NCI-H1092 (cell line): ENCODE measurements around the gene TSC22D3.
"Not testable (repeated sequence)": the region's sequence is repeated elsewhere in the genome, so short reads cannot be mapped to it uniquely, and the experiment has no call there.

Source experiments
- DNase-seq: peaks from one replicate; lab custom pipeline; 2025; lab: John Stamatoyannopoulos, UW

TSC22D3 gene

DNA sequence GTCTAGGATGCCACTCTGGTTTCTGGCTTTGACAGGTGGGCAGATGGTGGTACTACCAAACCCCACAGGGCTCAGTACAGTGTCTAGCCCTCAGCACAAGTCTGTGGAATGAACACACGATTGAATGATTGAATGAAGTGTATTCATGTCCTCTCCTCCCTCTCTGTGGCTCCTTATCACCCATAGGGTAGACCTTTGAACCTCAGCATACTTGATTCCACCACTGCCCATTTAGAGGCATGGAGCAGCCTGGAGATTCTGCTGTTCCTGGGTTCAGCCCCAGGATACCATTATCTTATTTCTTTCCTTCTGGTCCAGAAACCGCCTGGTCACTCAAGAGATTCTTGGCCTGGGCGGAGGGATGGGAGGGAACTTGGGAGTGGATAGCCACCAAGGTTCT lies 93.3 kb downstream of the TSC22D3 start:
- no peak for DNase-seq

DNA sequence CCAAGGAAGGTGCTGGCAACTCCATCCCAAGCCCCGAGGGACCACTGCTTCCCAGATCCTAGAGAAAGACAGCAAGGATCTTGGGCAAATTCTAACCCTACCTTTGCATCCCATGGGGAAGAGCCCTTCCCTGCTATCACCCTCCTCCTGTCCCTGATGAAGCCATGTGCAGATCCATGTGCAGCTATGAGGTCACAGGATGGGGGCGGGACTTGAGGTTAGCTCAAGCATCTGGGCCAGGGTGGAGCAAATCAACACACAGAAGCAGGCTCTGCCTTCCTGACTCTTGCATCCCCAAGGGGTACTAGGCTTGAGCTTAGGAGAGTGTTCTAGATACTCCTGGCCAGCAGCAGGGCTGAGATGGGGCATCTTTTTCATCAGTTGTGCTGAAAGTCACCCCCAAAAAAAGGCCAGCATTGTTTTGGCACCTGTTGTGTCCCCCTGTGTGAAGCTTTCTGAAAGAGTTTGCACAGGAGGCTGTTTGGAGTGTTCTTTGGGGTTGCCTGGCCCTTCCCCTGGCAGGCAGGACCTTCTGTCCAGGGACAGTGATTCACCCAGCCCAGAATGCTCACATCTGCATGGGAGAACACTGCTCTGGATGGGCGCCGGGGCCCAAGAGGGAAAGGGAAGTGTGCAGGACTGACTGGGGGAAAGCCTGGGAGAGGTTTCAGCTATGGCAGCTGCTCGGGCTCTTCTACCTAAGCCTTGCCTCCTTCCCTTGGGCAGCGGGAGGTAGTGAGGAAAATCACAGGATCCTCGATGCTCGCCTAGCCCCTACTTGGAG lies 96.4 kb downstream of the TSC22D3 start:
- DNase-seq = no peak

DNA sequence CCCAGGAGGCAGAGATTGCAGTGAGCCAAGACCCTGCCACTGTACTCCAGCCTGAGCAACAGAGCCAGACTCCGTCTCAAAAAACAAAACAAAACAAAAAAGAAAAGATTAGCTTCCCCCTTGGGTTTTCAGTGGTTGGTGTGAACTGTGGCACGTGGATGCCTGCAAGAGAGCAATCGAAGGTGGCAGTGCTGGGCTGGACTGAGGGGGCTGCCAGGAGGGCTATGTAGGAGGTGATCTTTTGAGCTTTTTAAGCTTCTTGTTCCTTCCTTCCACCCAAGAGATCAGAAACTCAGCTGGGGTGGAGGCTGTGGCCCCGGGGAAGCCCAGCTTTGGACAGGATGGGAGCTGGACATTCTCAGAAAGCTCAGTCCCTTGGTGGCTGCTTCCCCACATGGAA lies 97.7 kb downstream of the TSC22D3 start:
- no peak for DNase-seq

DNA sequence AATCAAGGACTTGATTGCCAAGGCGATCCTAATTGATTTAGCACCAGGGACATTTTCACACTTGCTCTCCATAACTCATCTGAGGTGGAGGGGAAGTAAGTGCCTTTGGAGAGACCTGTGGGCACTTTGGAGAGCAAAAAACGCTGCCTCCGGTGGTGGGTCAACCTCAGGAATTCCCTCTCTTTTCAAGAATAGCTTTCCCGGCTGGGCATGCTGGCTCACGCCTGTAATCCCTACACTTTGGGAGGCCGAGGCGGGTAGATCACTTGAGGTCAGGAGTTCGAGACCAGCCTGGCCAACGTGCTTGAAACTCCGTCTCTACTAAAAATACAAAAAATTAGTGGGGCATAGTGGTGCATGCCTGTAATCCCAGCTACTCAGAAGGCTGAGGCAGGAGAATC lies 98.1 kb downstream of the TSC22D3 start:
- DNase-seq = no peak

DNA sequence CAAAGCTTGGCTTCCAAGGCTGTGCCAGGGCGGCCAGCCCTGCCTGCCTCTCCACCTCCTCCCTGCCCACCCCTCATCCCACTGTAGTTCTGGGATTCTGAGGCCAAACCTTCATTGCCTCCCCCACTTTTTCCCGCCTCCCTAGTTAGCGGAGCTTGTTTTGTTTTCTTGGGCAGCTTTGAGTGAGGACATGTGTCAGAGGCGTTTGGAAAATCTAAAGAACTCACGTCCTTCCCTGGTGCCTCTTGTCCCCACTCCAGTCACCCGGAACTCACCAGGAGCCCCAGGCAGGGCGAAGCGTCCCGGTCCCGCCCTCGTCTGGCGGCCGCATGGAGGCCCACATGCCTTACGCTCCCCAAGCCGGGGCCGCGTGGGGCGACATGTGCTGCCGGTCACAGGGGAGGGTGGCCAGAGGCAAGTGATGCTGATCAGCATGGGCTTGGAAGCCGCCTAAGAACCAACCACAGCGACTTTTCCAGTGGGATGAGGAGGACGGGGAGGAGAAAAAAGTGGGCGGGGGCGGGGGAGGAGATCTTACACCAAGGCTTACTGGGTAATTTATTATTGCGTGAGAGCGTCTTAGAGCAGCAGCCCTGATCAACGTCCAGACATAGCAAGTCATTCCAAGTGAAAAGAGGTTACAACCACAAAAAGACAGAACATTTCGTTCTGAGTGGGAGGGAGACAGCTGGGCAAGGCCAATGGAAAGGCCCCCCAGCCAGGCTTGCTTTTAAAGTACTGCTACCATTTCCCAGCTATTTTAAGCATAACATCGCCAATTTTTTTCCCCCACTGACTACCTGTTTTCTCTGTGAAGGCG lies 98.8 kb downstream of the TSC22D3 start:
- DNase-seq = no peak

DNA sequence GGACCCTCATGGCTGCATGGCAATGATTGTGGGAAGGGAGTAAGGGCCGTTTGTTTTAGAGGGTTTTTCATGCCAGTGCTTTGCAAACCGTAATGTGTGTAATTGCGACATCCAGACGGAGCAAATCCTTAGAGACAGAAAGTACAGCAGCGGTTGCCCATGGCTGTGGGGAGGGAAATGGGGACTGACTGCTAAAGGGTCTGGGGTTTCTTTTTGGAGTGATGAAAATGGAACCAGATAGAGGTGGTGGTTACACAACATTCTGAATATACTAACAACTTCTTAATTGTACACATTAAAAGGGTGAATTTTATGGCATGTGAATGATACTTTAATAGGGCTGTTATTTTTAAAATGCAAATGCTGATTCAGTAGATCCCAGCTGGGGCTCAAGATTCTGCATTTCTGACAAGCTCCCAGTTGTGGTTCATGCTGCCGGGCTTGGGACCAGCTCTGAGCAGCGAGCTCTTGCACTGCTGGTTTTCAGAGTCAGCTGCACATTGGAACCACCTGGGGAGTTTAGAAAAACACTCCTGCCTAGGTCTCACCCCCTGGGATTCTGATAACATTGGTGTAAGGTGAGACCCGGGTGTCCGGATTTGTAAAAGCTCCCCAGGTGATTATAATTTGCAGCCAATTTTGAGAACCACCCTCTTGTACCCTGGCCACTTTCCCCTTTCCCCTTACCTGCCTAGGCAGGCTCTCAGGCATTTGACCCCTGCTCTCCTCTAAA lies 99.6 kb downstream of the TSC22D3 start:
- no peak for DNase-seq

DNA sequence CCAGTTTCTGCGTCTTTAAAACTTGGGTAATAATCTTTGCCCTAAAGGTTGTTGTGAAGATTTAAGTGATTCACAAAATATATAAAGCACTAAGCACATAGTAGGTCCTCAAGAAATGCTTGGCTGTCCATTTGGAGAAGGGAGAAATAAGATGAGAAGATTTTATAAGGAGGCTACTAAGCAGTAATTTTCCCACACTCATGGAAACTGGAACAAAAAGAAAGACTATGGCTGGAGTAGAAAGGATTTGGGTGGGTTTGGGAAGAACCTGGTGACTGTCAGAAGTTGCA lies 100.3 kb downstream of the TSC22D3 start:
- no peak for DNase-seq

DNA sequence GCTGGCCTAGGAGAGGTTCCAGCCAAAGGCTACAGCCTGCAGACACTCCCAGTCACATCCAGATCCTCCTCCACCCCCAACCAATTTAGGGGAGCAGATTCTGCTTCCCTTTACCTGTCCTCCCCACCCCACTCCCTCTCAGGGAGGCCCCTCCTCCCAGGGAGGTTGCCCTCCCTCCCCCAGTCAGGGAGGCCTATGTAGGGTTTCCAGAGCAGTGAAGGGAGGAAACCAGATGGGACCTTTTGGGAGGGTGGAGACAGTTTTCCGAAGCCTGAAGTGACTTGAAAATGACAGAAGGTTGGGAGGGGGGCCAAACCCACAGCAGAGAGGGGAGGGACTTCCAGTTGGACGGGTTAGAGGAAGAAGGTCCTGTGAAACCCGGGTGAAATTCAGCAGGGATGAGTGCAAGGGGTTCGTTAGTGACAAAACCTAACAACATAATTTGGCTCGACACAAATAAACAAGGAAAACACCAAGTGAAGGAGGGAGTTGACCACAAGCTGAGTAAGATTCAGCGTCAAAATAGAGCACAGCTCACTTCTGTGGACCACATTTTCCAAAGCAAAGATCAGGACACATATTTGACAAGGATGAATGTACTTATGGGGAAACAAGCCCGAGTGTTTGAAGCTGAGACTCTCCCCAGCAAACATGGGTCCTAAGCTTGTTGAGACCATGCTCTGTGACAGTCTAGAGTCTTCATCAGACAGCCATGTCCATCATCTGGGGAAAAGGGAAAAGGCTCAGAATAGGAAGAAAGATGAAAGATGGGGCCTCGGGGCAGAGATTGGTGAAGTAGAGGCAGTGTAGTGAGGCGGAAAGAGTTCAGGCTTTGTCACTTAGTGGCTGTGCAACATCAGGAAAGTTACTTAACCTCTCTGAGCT lies 100.9 kb downstream of the TSC22D3 start:
- DNase-seq = no peak

DNA sequence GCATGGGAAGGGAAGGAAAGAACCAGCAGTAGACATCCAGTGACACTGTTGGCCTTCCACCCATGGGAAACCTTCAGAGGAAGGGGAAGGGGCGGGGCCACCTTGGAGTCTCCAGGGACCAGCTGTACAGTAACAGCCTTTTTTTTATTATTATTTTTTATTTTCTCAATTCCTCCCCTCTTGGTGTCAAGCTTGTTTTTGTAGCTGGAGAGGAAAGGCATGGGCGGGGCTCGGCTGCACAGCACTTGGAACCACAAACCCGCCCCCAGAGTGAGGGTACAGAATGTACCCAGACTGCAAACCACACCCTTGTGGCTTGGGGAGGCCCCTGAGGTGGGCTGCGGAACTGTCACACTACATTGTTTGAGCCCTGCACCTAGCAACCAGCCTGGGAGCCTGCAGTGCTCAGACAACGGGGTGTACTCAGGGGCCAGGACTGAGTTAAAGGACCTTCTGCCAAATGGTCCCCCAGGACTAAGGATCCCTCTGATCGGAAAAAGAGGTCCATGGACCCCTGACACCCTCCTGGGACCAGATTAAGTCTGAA lies 101.6 kb downstream of the TSC22D3 start:
- DNase-seq = no peak

DNA sequence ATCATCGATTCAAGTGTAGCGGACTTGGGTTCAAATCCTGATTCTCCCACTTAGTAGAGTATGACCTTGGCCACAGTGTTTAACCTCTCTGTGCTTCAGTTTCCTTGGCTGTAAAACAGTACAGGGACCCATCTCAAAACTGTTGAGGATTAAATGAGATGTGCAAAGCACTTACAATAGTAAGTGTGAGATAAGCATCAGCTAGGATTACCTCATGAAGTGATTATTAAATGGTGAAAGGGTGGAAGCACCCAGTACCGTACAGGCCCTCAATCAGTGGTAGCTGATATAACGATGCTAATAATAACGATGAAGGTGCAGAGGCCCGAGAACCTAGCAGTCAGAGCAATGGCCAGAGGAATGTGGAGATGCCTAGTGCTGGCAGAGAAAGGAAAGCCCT lies 102.2 kb downstream of the TSC22D3 start:
- no peak for DNase-seq

DNA sequence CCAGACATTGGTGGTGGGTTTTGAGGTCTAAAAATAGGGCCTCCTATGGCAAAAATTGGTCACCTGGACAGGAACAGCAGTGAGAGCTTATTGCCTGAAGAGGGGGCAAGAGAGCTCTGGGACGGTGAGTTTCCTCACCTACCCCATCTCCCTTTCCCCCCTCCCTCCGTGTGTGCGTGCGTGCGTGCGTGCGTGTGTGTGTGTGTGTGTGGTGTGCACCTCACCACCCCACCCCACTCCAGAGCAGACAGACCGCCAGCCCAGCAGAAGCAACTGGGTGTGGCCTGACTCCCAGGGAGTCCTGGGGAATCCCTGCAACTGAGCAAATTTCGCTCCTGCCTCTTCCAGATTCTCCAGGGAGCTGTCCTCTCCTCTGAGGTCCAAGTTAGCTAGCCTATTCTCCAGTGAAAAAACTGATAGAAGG lies 102.6 kb downstream of the TSC22D3 start:
- peak; percentile 13 for DNase-seq

DNA sequence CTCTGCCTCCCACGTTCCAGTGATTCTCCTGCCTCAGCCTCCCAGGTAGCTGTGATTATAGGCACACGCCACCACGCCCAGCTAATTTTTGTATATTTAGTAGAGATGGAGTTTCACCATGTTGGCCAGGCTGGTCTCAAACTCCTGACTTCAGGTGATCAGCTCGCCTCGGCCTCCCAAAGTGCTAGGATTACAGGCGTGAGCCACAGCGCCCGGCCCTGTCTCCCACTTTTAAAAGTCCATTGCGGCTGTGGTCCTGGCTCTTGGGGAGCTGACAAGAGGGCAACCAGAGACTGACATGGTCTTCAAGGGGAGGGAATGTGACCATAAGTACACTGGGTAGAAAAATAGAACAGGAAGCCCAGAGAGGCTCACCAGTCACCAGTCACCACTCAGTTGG lies 104.3 kb downstream of the TSC22D3 start:
- not testable (repeated sequence) for DNase-seq

DNA sequence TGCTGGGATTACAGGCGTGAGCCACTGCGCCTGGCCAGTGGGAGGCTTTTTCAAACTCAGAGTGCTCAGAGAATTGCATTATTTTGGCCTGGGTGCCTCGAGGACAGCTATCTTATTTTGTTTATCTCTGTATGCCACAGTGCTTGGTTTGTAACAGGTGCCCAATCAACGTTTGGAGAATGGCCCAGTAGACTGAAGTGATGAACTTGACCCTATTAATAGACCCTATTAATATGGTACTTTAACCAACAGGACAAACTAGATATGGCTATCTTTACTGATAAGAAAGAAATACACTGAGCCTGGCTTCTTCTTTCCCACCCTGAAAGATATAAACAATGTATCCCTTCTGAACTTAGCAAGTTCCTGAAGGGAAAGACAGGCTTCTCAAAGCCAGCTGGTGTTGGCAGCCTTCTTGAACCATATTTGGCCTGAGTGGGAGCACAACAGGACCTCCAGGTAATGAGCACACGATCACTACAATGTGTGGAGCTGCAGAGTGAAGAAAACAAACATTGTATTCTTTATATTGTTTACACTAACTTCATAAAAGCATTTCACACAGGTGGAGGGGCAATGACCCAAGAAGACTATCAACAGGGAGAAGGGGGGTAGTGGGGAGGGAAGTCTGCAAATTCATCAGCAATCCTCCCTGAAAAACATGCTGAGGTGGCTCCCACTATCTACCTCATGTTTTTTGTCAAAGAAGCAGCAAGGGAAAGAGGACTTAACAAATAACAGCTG lies 105.5 kb downstream of the TSC22D3 start:
- no peak for DNase-seq

DNA sequence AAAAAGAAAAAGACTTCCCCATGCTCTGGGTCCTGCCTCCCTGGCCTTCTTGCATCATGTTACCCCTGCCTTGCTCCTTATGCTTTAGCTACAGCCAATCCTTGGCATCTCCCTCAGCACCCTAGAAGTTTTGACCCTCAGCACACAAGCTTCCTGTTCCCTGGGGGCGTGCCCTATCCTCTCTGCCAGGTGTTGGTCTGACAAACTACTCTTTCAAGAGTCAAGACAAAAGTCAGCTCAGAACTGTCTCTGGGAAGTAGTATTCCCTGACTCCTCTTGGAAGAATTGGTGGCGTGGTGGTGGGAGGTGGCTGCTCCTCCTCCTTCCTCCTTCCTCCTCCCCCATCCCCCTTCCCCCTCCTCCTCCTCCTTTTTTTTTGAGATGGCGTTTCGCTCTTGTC lies 106.3 kb downstream of the TSC22D3 start:
- no peak for DNase-seq

DNA sequence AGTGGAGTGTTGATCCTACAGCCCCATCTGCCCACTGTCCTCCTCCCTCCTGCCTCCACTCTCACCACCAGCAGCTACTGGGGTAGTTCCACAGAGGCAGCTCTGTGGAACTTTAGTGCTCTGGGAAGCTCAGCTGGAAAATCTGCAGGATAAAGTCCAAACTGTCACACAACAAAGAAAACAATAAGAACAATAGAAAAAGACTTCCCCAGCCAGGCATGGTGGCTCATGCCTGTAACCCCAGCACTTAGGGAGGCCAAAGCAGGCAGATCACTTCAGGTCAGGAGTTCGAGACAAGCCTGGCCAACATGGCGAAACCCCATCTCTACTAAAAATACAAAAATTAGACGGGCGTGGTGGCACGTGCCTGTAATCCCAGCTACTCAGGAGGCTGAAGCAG lies 106.9 kb downstream of the TSC22D3 start:
- DNase-seq = not testable (repeated sequence)

DNA sequence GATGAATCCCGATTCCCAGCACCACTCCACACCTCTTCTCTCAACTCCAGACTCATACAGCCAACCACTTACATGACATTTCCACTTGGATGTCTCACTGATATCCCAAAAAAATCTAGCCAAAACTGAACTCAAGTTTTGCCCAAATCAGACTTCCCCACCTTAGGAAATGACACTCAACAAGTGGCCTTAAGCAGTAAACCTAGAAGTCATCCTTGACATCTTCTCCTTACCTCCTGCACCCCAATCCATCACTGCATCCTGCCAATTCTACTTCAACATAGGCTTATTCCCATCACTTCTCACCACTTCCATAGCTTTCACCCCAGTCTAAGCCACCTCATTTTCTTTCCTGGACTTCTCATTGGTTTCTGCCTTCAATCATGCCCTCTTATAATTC lies 108.2 kb downstream of the TSC22D3 start:
- no peak for DNase-seq

DNA sequence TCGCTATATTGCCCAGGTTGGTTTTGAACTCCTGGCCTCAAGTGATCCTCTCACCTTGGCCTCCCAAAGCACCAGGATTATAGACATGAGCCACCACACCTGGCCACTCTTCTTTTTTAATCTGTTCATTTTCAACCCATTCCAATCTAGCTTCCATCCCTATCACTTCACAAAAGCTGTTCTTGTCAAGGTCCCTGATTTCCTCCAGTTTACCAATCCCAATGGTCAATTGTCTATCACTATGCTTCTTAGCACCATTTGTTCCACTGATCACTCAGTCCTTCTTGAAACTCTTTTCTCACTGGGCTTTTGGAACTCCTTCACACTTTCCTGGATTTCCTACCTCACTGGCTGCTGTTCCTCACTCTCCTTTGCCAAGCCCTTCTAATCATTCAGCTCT lies 108.7 kb downstream of the TSC22D3 start:
- no peak for DNase-seq
